Sigmoid colon (tissue), 4 donors: ENCODE data around the gene ERVK3-1.

ENCODE experiments used
- CTCF ChIP-seq, 4 experiments: fragments of 450-650 bp in 3 of 4; fragments of 200-600 bp in 1 of 4; IDR thresholded peaks; one replicate each; pipeline ENCODE4 v1.5.1; 2016 to 2019; ENCODE audit warnings: antibody characterized with exemption in 4 of 4, mild to moderate bottlenecking in 3 of 4, moderate library complexity in 2 of 4
- EP300 ChIP-seq, 4 donors: sonication (generic); formaldehyde crosslinking; IDR thresholded peaks; one replicate each; pipeline ENCODE4 v1.6.1; 2017; ENCODE audit warnings: antibody characterized with exemption in 4 of 4
- POLR2A ChIP-seq, 2 donors: fragments of 450-650 bp; IDR thresholded peaks; one replicate each; pipeline ENCODE4 v1.6.1; 2016; ENCODE audit warnings: antibody characterized with exemption in 2 of 2, mild to moderate bottlenecking in 2 of 2, moderate library complexity in 2 of 2
- POLR2AphosphoS5 ChIP-seq, 4 donors: sonication (generic); formaldehyde crosslinking; IDR thresholded peaks; one replicate each; pipeline ENCODE4 v1.6.1; 2017; ENCODE audit warnings: antibody characterized with exemption in 4 of 4

- TF ChIP-seq POLR2A (IDR thresholded peaks at IDR 0.05) (no peak), CTCF (IDR thresholded peaks at IDR 0.05) (no peak), POLR2AphosphoS5 (IDR thresholded peaks at IDR 0.05) (no peak), EP300 (IDR thresholded peaks at IDR 0.05) (no peak)
Observed at GRCh38 chr19:58296104-58296503, 9.1 kb upstream of the ERVK3-1 start.
